ENCODE results near the gene KLHL8.
A peak's percentile ranks its signal among the peaks of the same experiment; 100 is the strongest.

KLHL8 gene

GRCh38 chr4:87235020-87235671 is 14.7 kb upstream of the KLHL8 start:
- peak; percentile 56 for ATAC-seq
- TF ChIP-seq ARNTL (CRISPR knock-in tag; IDR thresholded peaks at IDR 0.05; ENCODE audit: borderline replicate concordance, low read depth) = no peak

- ATAC-seq = no peak
- no peak for TF ChIP-seq PPARA (CRISPR knock-in tag; IDR thresholded peaks at IDR 0.05; ENCODE audit: borderline replicate concordance)
- no peak for TF ChIP-seq CREB5 (CRISPR knock-in tag; IDR thresholded peaks at IDR 0.05; ENCODE audit: low read depth)
- TF ChIP-seq ZFP30 (CRISPR knock-in tag; IDR thresholded peaks at IDR 0.05) = no peak
- TF ChIP-seq ZFP3 (CRISPR knock-in tag; IDR thresholded peaks at IDR 0.05) = no peak
- TF ChIP-seq ZNF565 (CRISPR knock-in tag; conservative IDR thresholded peaks at IDR 0.05; ENCODE audit: low read depth) = no peak
- TF ChIP-seq OSR1 (CRISPR knock-in tag; IDR thresholded peaks at IDR 0.05) = no peak
- TF ChIP-seq RARB (CRISPR knock-in tag; IDR thresholded peaks at IDR 0.05) = no peak
- no peak for TF ChIP-seq ESRRG (CRISPR knock-in tag; IDR thresholded peaks at IDR 0.05)
- TF ChIP-seq ISL1 (CRISPR knock-in tag; IDR thresholded peaks at IDR 0.05) = no peak
- TF ChIP-seq SNAI2 (CRISPR knock-in tag; IDR thresholded peaks at IDR 0.05) = no peak
- TF ChIP-seq GLIS3 (CRISPR knock-in tag; IDR thresholded peaks at IDR 0.05) = no peak
- no peak for TF ChIP-seq TOX (CRISPR knock-in tag; IDR thresholded peaks at IDR 0.05; ENCODE audit: borderline replicate concordance)
- no peak for TF ChIP-seq PATZ1 (CRISPR knock-in tag; IDR thresholded peaks at IDR 0.05; ENCODE audit: borderline replicate concordance)
- no peak for TF ChIP-seq TSHZ2 (CRISPR knock-in tag; IDR thresholded peaks at IDR 0.05)
- no peak for TF ChIP-seq CSRNP3 (CRISPR knock-in tag; IDR thresholded peaks at IDR 0.05)
- TF ChIP-seq ZNF8 (CRISPR knock-in tag; IDR thresholded peaks at IDR 0.05) = no peak
- TF ChIP-seq ZC3H10 (CRISPR knock-in tag; IDR thresholded peaks at IDR 0.05) = no peak
- no peak for TF ChIP-seq TCF4 (CRISPR knock-in tag; IDR thresholded peaks at IDR 0.05; ENCODE audit: borderline replicate concordance)
- no peak for TF ChIP-seq ZNF70 (CRISPR knock-in tag; IDR thresholded peaks at IDR 0.05)
- no peak for TF ChIP-seq BACH2 (CRISPR knock-in tag; IDR thresholded peaks at IDR 0.05; ENCODE audit: borderline replicate concordance)
These were observed 11.8 kb upstream of the KLHL8 start for GRCh38 chr4:87232216-87232615.

- no peak for ATAC-seq
- TF ChIP-seq ARNTL (CRISPR knock-in tag; IDR thresholded peaks at IDR 0.05; ENCODE audit: borderline replicate concordance, low read depth) (no peak), GLIS3 (CRISPR knock-in tag; IDR thresholded peaks at IDR 0.05) (no peak), ESRRG (CRISPR knock-in tag; IDR thresholded peaks at IDR 0.05) (no peak), ZFP30 (CRISPR knock-in tag; IDR thresholded peaks at IDR 0.05) (no peak), POU6F1 (CRISPR knock-in tag; IDR thresholded peaks at IDR 0.05; ENCODE audit: borderline replicate concordance, low read depth) (no peak), ZNF8 (CRISPR knock-in tag; IDR thresholded peaks at IDR 0.05) (no peak), CSDC2 (CRISPR knock-in tag; IDR thresholded peaks at IDR 0.05) (no peak), CREB5 (CRISPR knock-in tag; IDR thresholded peaks at IDR 0.05; ENCODE audit: low read depth) (no peak), PPARA (CRISPR knock-in tag; IDR thresholded peaks at IDR 0.05; ENCODE audit: borderline replicate concordance) (no peak), ISL1 (CRISPR knock-in tag; IDR thresholded peaks at IDR 0.05) (no peak), SNAI2 (CRISPR knock-in tag; IDR thresholded peaks at IDR 0.05) (no peak), RARB (CRISPR knock-in tag; IDR thresholded peaks at IDR 0.05) (no peak), ZNF70 (CRISPR knock-in tag; IDR thresholded peaks at IDR 0.05) (no peak)
These were observed 10.4 kb upstream of the KLHL8 start for GRCh38 chr4:87230806-87231205.
